GM18520 (cell line): Measurements from ENCODE around the gene SLC1A2.

ENCODE experiments used
- ATAC-seq: cut with Tn5 transposase; IDR thresholded peaks from one replicate; pipeline ENCODE4 v1.9.1; 2021; ENCODE audit not compliant: unreplicated experiment

SLC1A2 gene

DNA sequence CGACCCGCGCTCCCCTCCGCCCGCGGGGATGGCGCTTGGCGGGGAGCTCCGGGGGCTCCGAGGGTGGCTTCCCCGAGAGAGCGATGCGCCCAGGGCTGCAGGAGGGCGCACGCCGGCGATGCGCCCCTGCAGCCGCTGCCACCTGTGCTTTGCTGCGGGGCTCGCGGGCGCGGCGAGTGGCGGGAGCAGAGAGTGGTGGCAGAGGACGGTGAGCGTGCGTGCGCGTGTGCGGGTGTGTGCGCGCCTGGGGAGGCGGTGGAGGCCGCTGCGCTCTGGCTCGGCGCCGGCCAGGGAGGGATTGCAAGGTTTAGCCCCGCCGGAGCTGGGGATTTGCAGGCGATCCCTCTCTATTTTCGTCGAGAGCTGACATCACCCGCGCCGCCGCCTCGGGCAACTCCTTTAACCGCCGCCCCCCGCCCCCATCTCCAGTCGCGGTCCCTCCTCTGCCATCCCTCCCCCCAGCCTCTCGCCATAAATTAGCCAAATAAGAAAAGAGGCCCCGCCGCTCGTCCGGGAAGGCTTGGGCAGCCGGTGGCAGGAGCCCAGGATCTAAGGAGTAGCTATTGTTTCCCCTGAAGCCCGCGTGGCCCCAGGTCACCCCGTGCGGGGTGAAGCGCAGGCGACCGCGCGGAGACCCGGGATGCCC lies at the start of gene SLC1A2:
SLC1A2 (minus strand) TSS at position 375 of the 646 bp plus-strand sequence. CDS start 592 bp downstream, outside the sequence.
- ATAC-seq, result no peak

GRCh38 chr11:35466058-35466457 lies 46.7 kb upstream of the SLC1A2 start:
- ATAC-seq, result no peak

DNA sequence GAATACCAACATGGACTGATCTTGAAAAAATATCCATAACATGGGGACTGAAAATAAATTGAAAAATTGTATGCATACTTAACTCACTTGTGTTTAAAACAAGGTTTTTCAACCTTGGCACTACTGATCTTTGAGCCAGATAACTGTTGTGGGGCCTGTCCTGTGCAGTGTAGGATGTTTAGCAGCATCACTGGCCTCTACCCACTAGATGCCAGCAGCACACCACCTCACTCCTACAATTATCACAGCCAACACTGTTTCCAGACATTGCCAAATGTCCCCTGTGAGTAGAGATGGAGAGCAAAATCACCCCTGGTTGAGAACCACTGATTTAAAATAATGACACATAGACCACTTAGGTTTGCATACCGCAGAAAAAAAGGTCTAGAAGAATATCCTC lies 45.0 kb upstream of the SLC1A2 start:
- no peak for ATAC-seq

DNA sequence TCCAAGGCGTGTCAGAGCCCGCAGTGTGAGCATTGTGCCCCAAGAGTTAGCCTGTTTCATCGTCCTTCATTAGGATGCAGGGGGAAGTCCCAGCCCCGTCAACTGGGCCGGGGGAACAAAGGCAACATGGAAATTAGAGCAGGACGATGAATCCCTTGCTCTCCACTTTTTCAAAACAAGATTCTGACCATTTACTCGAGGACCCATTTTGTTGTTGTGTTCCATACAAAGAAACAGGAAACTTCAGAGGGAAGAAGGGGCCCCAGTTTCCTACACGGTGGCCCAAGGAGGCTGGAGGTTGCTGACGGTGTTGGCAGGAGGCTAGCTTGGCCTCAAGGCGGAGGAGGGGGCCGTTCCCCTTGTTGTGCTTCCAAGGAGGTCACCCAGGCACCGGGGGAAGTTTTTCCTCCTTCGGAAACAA lies 44.0 kb upstream of the SLC1A2 start:
- ATAC-seq, result no peak

DNA sequence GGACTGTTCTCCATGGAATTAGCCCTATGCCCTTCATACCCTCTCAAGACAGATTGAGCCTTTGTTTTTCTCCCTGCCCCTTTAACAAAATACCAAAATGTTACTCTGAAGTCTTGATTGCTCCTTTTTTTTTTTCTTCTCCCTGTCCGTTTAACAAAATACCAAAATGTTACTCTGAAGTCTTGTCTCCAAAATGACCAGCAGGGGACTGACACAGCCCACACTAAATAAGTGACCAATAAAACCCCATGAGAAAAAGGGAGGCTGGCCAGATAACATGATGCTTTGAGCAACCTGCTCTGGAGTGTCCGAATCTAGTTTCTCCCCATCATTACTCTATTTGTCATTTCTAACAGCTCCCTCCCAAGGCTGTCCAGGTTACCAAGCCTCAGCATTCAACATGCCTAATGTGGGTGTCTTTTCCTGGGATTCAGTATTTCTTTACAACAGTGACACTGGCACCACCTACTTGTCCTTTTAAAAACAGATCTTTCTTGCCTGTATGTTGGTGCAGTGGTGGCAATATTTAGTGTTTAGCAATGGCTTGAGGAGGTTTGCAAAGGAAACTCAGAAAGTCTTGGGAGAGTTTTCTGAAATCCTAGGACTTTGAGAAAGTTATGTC lies 42.7 kb upstream of the SLC1A2 start:
- ATAC-seq, result no peak

GRCh38 chr11:35459489-35459888 lies 40.1 kb upstream of the SLC1A2 start:
- no peak for ATAC-seq

GRCh38 chr11:35458846-35459245 lies 39.5 kb upstream of the SLC1A2 start:
- ATAC-seq, result no peak

DNA sequence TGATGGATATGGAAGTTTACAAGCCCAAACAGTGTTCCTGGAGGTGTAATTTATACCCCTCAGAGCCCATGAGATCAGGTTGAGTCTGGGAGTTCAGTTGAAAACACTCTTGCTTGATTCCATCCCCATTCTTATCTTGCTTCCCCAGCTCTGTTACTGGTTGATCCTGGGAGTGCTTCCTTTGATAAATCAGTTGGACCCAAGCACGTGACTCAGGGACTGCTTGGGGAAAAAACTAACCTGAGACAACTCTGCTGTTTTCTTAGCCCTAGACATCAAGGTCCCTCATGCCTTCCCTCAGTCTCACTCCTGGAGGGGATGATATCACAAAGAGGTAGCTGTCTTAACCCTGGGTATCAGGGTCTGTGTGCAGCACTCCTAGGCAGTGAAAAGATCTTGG lies 35.0 kb upstream of the SLC1A2 start:
- no peak for ATAC-seq

- no peak for ATAC-seq
Measured at GRCh38 chr11:35436581-35437250, 17.4 kb upstream of the SLC1A2 start.

- ATAC-seq, result no peak
Measured at GRCh38 chr11:35433588-35433987, 14.2 kb upstream of the SLC1A2 start.

GRCh38 chr11:35432464-35432863 lies 13.1 kb upstream of the SLC1A2 start:
- no peak for ATAC-seq

DNA sequence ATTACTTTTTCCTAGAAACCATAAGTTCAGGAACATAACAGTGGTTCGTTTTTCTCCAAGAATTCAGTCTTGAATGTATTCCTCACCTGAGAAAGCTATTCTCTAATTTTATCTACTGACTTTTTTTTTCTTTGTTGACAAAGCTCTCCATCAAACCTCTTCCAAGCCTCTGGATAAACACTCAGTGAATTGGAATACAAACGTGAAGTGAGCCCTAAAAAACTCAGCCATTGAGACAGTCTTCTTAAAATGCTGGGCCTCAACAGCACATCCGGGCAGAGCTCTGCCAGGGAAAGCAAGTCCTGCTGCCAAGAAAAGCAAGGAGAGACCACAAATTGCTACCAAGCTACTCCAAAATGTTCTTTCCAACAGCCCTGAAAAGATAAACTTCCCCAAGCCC lies 7.7 kb upstream of the SLC1A2 start:
- no peak for ATAC-seq

- ATAC-seq, result no peak
Measured at GRCh38 chr11:35426351-35426750, 7.0 kb upstream of the SLC1A2 start.

DNA sequence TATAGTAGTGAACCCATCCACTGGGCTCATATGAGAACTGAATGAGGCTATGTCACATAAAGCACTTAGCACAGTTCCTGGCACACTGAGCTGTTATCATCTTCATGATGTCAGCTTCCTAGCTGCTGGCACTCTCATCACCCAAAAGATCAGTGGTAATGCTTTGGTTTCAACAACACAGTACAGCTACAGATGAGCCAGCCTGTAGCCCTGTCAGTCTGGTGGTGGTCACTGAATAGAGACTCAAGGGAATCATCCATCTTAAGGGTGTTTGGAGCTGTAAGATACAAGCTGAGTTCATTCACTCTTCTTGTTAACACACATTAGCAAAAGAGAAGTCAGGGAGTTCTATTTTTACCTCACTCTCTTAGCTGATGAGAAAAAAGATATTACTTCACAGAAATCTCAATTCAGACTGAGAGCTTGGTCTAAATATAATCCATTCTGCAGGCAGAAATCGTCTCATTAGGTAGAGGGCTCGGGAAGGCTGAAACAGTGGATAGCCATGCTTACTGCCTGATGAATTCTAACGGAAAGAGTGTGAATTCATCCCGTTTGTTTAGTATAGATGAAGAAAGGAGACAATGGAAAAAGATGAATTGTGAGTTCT lies 6.3 kb upstream of the SLC1A2 start:
- no peak for ATAC-seq

- no peak for ATAC-seq
Measured at GRCh38 chr11:35424157-35424940, 5.0 kb upstream of the SLC1A2 start.

DNA sequence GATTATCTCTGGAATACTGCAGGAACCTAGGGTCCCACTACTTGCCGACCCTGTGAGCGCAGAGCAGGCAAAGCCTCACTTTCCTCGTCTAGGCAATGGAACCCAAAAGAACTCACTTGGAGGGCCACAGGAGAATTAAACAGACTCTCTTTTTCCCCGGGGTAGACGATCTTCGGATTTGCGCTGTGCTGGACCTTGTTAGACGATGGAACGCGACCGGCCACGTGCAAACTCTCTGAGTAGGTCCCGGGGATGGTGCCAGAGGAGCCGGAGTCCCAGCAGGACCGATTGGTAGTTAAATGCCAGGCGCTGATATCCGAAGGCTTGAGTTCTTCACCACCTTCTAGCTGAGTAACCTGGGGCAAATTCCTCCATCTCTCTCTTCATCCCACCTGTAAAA lies 1.0 kb upstream of the SLC1A2 start:
- no peak for ATAC-seq

DNA sequence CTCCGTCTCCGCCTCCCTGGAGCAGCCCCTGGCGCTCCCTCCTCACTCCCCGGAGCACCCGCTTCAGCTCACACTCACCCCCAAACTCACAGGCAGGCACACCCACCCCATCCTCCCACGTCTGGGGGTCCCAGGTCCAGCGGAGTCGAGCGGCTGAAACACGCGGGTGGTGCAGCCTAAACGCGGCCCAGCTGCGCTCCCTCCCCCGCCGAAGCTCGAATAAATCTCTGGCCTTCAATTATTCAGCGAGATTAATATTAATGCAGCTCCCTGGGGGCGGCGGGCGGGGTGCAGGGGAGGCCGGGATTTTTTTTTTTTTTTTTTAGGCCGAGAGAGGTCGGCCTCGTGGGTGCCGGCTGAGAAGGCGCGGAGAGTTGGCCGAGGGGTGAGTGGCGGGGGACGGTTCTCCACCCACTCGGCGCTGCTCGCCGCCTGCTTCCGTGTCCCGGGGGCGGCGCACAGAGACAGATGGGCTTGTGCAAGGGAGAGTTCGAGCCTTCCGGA lies 524 bp upstream of the SLC1A2 start:
- ATAC-seq, result no peak

GRCh38 chr11:35418282-35419183 lies 825 bp downstream of the SLC1A2 start:
- no peak for ATAC-seq

DNA sequence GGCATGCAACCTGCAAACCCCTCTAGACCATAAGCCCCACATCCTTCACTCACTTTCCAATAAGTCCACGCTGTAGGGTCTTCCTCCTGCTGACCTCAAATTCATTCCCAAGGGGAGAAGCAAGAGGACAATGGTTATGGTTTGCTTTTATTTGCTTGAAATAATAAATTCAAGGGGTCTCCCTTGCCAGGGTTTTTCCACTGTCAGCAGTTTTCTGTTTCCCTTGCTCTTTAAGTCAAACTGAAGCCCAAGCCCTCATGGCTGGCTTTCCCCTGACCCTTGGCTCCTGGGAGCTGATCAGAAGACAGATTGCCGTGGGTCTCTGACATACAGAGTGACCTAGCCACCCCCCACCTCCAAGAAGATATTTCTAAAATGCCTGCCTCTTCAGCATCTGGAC lies 3.9 kb downstream of the SLC1A2 start:
- ATAC-seq, result no peak

DNA sequence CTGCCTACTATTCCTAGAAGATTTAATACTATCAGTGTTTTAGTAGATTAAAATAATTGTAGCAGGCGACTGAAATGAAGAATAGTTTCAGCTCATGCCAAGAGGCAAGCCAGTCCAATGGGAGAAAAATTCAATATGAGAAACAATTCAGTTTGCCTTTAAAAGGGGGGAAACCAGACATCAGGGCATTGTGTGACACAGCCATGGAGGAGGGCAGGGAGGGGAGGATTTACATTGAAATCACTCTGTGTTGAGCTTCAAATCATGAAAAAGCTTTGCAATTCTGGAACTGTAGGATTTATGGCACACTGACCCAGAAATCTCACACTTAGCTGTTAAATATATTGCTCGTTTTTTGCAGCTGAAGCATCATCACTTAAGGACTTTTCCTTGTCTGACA lies 4.6 kb downstream of the SLC1A2 start:
- no peak for ATAC-seq
